GM12874 (cell line): ENCODE measurements around the gene EED.
A peak's percentile ranks its signal among the peaks of the same experiment; 100 is the strongest.

ENCODE experiments used
- CTCF ChIP-seq: IDR thresholded peaks from 2 replicates; pipeline ENCODE4 v1.5.1; 2011; ENCODE audit warnings: low read depth, mild to moderate bottlenecking, control low read depth, low read length, moderate library complexity; ENCODE audit not compliant: insufficient read depth

The EED gene

GRCh38 chr11:86257446-86257845 lies 12.9 kb downstream of the EED start:
- no peak for TF ChIP-seq CTCF

DNA sequence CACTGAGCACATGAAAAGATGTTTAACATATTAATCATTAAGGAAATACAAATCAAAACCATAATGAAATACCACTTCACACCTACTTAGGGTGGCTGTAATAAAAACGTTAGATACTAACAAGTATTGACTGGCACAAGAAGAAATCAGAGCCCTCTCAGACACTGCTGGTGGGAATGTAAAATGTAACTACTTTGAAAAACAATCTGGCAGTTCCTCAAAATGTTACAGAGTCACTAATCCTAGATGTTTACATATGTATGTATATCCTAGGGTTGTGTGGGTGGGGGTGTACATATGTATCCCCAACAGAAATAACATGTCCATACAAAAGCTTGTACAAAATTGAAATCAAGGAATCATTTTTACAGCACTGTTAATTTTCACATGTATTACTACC lies 15.2 kb downstream of the EED start:
- no peak for TF ChIP-seq CTCF

DNA sequence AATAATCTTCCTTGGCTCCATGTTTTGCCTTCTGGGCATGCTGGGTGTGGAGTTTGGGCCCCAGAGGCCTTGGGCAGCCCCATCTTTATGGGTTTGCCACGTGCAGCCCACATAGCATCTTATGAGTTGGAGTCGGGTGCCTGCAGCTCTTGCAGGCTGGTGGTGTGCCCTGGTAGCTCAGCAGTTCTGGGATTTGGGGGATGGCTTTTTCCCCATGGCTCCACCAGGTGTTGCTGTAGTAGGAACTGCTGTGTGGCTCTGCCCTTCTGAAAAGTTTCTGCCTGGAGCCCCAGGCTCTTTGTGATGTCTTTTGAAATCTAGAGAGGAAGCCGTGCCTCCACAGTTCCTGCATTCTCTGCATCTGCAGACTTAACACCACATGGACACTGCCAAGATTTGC lies 16.8 kb downstream of the EED start:
- no peak for TF ChIP-seq CTCF

- no peak for TF ChIP-seq CTCF
Observed at GRCh38 chr11:86262387-86262786, 17.8 kb downstream of the EED start.

- no peak for TF ChIP-seq CTCF
Observed at GRCh38 chr11:86264649-86265048, 20.1 kb downstream of the EED start.

DNA sequence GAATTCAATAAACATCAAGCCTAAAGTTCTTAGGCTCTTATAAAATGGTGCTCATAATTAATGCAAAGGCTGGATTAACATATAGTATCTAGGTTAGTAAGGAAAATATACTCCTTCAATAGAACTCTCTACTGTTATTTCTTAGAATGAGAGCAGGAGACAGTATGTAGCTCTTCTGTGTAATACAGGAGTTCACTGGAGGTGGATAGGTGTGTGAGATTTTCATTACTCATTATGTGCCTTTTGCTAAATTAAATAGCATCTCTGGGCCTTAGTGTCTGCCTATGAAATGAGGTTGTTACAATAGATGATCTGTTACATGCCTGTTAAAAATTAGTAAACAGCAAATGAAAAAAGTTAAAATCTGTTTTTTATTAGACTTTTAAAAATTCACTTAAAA lies 20.6 kb downstream of the EED start:
- TF ChIP-seq CTCF = no peak

DNA sequence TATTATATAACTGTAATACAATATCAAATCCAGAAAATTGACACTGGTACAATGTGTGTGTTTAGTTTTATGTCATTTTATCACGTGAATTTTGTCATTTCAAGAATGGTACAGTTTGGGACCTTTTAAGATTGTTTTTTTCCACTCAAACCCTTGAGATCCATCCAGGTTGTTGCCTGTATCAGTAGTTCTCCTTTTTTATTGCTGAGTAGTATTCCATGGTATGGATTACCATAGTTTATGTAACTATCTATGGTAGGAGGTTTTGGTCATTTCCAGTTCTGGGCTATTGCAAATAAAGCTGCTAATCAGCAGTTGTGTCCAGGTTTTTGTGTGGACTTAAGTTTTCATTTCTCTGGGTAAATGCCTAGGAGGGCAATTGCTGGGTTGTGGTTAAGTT lies 25.1 kb downstream of the EED start:
- no peak for TF ChIP-seq CTCF

- TF ChIP-seq CTCF = 0 out of 2 replicates have a peak, but pooled peaks have one; percentile 21
Observed at GRCh38 chr11:86274503-86274902, 29.9 kb downstream of the EED start.
